Activated naive CD4-positive, alpha-beta T cell treated with anti-CD3 and anti-CD28 coated beads for 36 hours (primary cell): ENCODE results near the gene SPINT1. TPM values are rescaled to one million over a fixed set of nuclear protein-coding genes. Genes with fewer than 3 reads are reported as not detected.

Experiments
- CTCF ChIA-PET: fragments of 350-600 bp; sonication (Branson Sonifier 250); formaldehyde crosslinking; loops from one replicate; lab custom pipeline; 2021; ENCODE audit warnings: antibody characterized with exemption; lab: Charles Lee
- DNase-seq: peaks from one replicate; pipeline ENCODE4 v3.0.0-alpha.2; 2020
- H3K27ac Mint-ChIP-seq: one replicate; pipeline ENCODE4 v1.8.0; 2021; ENCODE audit warnings: mild to moderate bottlenecking, mixed read lengths
- H3K27me3 Mint-ChIP-seq: one replicate; pipeline ENCODE4 v1.8.0; 2021; ENCODE audit warnings: low read depth, mixed read lengths
- H3K36me3 Mint-ChIP-seq: one replicate; pipeline ENCODE4 v1.8.0; 2021; ENCODE audit warnings: low read depth, mixed read lengths
- H3K4me1 Mint-ChIP-seq: one replicate; pipeline ENCODE4 v1.8.0; 2021; ENCODE audit warnings: low read depth, mixed read lengths
- H3K4me3 Mint-ChIP-seq: one replicate; pipeline ENCODE4 v1.8.0; 2021; ENCODE audit warnings: mild to moderate bottlenecking, moderate library complexity, mixed read lengths
- H3K9me3 Mint-ChIP-seq: one replicate; pipeline ENCODE4 v1.8.0; 2021; ENCODE audit warnings: mixed read lengths
- intact Hi-C: fragments of 100-400 bp; cut with micrococcal nuclease; formaldehyde crosslinking; loops from one replicate; pipeline ENCODE4 v1.15.1; 2023
- total RNA-seq, 2 experiments: library from RNA; stranded (reverse); gene quantifications; one replicate each; pipeline ENCODE4 v1.2.3, GENCODE V29; 2021

SPINT1 gene
- total RNA-seq, 2 experiments from 2014 or later = 4.5 to 4.7 TPM

GRCh38 chr15:40812721-40813425 lies 31.0 kb upstream of the SPINT1 start:
- intact Hi-C loops = no loop called here
- CTCF ChIA-PET = interaction anchor here (1.0 kb wide), 1 partner anchor 45 kb away, joined by 3 read pairs; no protein-coding TSS in a partner anchor
- no peaks in the 10 kb centered on the region for H3K27me3 Mint-ChIP-seq
- H3K4me1 Mint-ChIP-seq = peaks cover 9% of the 10 kb centered on the region
- no peak for DNase-seq
- H3K36me3 Mint-ChIP-seq = peaks cover 8% of the 10 kb centered on the region
- H3K27ac Mint-ChIP-seq = no peak overlapping the region
- no peak overlapping the region for H3K4me3 Mint-ChIP-seq
- H3K9me3 Mint-ChIP-seq = no peaks in the 10 kb centered on the region

GRCh38 chr15:40815042-40815698 lies 28.7 kb upstream of the SPINT1 start:
- H3K9me3 Mint-ChIP-seq = no peaks in the 10 kb centered on the region
- no peaks in the 10 kb centered on the region for H3K4me1 Mint-ChIP-seq
- DNase-seq = no peak
- no peak overlapping the region for H3K27ac Mint-ChIP-seq
- intact Hi-C loops = no loop called here
- H3K4me3 Mint-ChIP-seq = no peak overlapping the region
- peaks cover 8% of the 10 kb centered on the region for H3K36me3 Mint-ChIP-seq
- no peaks in the 10 kb centered on the region for H3K27me3 Mint-ChIP-seq
- CTCF ChIA-PET = interaction anchor here (0.6 to 1.0 kb wide), 2 partner anchors 24 to 54 kb away, joined by 3 read pairs; no protein-coding TSS in a partner anchor

DNA sequence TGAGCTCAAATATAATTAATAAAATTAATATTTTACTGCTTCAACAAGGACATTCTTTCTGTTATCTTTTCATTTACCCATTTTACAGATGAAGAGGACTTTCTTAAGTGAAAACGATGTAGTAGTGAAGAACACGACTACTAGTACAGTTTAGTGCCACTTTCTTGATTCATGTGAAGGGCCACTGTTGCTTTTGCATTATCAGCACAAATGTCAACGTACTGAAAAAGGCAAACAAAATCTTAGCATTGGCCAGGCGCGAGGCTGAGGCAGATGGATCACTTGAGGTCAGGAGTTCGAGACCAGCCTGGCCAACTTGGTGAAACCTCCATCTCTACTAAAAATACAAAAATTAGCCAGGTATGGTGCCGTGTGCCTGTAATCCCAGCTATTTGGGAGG lies 24.8 kb upstream of the SPINT1 start:
- Mint-ChIP-seq H3K4me1 (no peaks in the 10 kb centered on the region), H3K27ac (no peak overlapping the region), H3K4me3 (no peak overlapping the region), H3K27me3 (no peaks in the 10 kb centered on the region), H3K36me3 (peaks cover 4% of the 10 kb centered on the region), H3K9me3 (no peaks in the 10 kb centered on the region)
- no peak for DNase-seq
- intact Hi-C loops = no loop called here
- CTCF ChIA-PET = interaction anchor here (0.5 to 1.7 kb wide), 3 partner anchors 14 to 26 kb away, joined by 3 to 7 read pairs (median 6); partner anchors contain the start of gene SPINT1

DNA sequence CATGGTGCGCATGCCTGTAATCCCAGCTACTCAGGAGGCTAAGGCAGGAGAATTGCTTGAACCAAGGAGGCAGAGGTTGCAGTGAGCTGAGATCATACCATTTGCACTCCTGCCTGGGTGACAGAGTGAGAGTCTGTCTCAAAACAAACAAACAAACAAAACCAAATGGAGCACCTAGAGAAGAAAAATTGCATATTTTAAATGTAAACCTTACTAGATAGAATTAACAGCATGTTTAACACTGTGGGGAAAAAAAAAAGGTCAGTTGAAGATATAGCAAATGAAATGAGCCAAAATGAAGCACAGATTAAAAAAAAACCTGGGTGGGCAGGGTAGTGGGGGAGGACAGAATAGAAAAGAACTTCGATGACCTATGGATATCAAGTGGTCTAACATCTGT lies 22.7 kb upstream of the SPINT1 start:
- no peaks in the 10 kb centered on the region for H3K9me3 Mint-ChIP-seq
- no peak for DNase-seq
- H3K36me3 Mint-ChIP-seq = no peaks in the 10 kb centered on the region
- H3K27ac Mint-ChIP-seq = no peak overlapping the region
- CTCF ChIA-PET = no interaction called here
- H3K4me3 Mint-ChIP-seq = no peak overlapping the region
- intact Hi-C loops = no loop called here
- no peaks in the 10 kb centered on the region for H3K4me1 Mint-ChIP-seq
- peaks cover 2% of the 10 kb centered on the region for H3K27me3 Mint-ChIP-seq

DNA sequence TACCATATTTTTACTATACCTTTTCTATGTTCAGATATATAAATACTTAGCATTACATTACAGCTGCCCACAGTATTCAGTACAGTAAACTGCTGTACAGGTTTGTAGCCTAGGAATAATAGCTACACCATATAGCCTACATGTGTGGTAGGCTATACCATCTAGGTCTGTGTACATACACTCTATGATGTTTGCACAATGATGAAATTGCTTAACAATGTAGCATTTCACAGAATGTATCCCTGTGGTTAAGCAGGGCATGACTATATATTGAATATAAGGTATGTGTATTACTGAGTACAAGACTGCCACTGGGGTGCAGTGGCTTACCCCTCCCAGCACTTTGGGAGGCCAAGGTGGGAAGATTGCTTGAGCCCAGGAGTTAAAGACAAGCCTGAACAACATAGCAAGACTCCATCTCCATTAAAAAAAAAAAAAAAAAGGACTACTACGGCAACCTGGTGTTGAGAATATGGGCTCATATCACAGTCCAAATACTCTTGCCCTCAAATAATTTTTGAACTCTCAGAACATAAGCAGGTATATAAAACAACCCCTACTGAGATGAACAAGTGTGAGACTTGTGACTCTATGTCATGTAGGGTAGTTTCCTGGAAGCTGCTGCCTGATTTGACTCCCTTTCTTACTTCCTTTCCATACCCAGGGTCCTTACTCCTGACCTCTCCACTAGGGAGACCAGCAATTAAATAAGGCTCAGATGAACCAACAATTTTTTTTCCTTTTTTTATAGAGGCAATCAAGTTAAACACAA lies 20.1 kb upstream of the SPINT1 start:
- Mint-ChIP-seq H3K4me3 (no peak overlapping the region), H3K36me3 (no peaks in the 10 kb centered on the region), H3K9me3 (no peaks in the 10 kb centered on the region), H3K27me3 (peaks cover 2% of the 10 kb centered on the region), H3K27ac (no peak overlapping the region), H3K4me1 (no peaks in the 10 kb centered on the region)
- intact Hi-C loops = no loop called here
- no peak for DNase-seq
- CTCF ChIA-PET = interaction anchor here (0.6 to 1.0 kb wide), 4 partner anchors 34 to 146 kb away, joined by 3 to 4 read pairs (median 3); partner anchors contain the start of gene RAD51

GRCh38 chr15:40825661-40826422 lies 18.0 kb upstream of the SPINT1 start:
- DNase-seq = no peak
- intact Hi-C loops = no loop called here
- CTCF ChIA-PET = interaction anchor here (0.6 to 0.9 kb wide), 2 partner anchors 33 to 128 kb away, joined by 3 read pairs; no protein-coding TSS in a partner anchor
- Mint-ChIP-seq H3K9me3 (no peaks in the 10 kb centered on the region), H3K27ac (no peak overlapping the region), H3K4me3 (no peak overlapping the region), H3K4me1 (no peaks in the 10 kb centered on the region), H3K36me3 (no peaks in the 10 kb centered on the region), H3K27me3 (peaks cover 2% of the 10 kb centered on the region)

DNA sequence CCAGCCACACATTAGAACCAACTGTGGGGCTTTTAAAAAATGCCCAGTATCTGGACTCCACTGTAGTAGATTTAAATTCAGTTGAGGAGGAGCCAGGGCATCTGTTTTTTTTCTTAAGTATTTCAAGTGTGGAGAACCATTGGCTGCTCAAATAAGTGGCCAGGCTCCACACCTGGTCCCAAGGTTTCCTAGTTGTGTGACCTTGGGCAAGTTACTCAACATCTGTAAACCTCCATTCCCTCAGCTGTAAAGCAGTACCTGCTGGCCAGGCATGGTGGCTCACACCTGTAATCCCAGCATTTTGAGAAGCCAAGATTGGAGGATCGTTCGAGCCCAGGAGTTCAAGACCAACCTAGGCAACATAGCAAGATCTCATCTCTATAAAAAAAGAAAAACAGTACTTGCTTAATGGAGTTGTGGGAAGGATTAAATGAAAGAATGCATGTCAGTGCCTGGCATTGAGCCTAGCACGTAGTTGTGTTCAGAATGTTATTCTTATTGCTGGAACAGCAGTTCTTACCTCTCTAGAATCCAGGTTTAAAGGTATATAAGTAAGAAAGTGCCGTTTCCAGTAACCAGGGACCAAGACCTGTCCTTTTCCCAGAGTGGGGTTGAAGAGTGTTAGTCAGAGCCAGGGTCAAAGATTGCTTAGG lies 17.3 kb upstream of the SPINT1 start:
- CTCF ChIA-PET = interaction anchor here (0.9 kb wide), 1 partner anchor 32 kb away, joined by 3 read pairs; no protein-coding TSS in a partner anchor
- Mint-ChIP-seq H3K27ac (no peak overlapping the region), H3K36me3 (no peaks in the 10 kb centered on the region), H3K4me1 (no peaks in the 10 kb centered on the region), H3K4me3 (no peak overlapping the region), H3K9me3 (no peaks in the 10 kb centered on the region), H3K27me3 (peaks cover 2% of the 10 kb centered on the region)
- intact Hi-C loops = no loop called here
- no peak for DNase-seq

DNA sequence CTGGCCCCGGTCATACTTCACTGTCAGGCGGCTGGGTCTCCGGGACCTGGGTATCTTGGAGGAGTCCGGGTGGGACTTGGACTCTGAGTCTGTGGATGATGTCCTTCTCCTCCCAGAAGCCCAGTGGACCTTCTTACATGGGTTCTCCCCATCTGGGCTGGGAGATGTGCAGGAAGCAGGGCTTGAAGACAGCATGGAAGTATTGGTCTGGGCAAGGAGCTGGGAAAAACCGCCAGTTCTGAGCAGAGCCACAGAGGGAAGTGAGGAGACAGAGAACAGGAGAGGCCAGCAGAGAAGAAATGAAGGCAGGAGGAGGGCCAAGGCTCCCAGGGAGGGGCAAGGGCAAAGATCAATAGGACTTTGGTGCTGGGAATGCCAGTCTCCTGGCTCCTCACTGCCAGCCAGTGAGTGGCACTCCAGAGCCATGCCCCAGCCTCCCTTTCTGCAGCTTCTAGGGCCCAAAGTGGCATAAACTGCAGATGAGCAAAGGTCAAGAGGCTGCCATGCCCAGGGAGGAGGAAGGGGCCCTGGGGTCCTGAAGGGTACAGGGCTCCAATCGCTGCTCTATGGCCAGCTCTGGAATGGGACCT lies 15.3 kb upstream of the SPINT1 start, which contains the start of gene PPP1R14D:
PPP1R14D (minus strand) TSS at position 262 of the 590 bp plus-strand sequence; CDS start at position 195, 67 bp downstream.
- no peak for DNase-seq
- no peak within 1 kb of the TSS for H3K27ac Mint-ChIP-seq

GRCh38 chr15:40829115-40829514 lies 14.7 kb upstream of the SPINT1 start:
- Mint-ChIP-seq H3K27me3 (peaks cover 2% of the 10 kb centered on the region), H3K4me3 (no peak overlapping the region), H3K27ac (no peak overlapping the region), H3K9me3 (no peaks in the 10 kb centered on the region), H3K4me1 (no peaks in the 10 kb centered on the region), H3K36me3 (no peaks in the 10 kb centered on the region)
- intact Hi-C loops = no loop called here
- DNase-seq = no peak
- CTCF ChIA-PET = interaction anchor here (0.9 to 2.0 kb wide), 2 partner anchors 28 to 65 kb away, joined by 4 to 5 read pairs; partner anchors contain the start of gene VPS18

More for the DNA sequence above, 15.3 kb upstream of the SPINT1 start, which contains the start of gene PPP1R14D:
- H3K9me3 Mint-ChIP-seq = no peaks in the 10 kb centered on the region
- no peak within 1 kb of the TSS for H3K4me3 Mint-ChIP-seq
- H3K4me1 Mint-ChIP-seq = no peaks in the 10 kb centered on the region
- no peaks in the 10 kb centered on the region for H3K36me3 Mint-ChIP-seq
- peaks cover 2% of the 10 kb centered on the region for H3K27me3 Mint-ChIP-seq
- CTCF ChIA-PET = interaction anchor here (0.9 to 2.0 kb wide), 2 partner anchors 29 to 65 kb away, joined by 4 to 5 read pairs; partner anchors contain the start of gene VPS18
- intact Hi-C loops = no loop called here

GRCh38 chr15:40830884-40831283 lies 13.0 kb upstream of the SPINT1 start:
- CTCF ChIA-PET = interaction anchor here (0.9 to 1.5 kb wide), 3 partner anchors 27 to 101 kb away, joined by 3 read pairs; partner anchors contain the start of gene VPS18
- no peak overlapping the region for H3K27ac Mint-ChIP-seq
- no peaks in the 10 kb centered on the region for H3K9me3 Mint-ChIP-seq
- no peak overlapping the region for H3K4me3 Mint-ChIP-seq
- no peaks in the 10 kb centered on the region for H3K36me3 Mint-ChIP-seq
- DNase-seq = no peak
- no peaks in the 10 kb centered on the region for H3K4me1 Mint-ChIP-seq
- intact Hi-C loops = no loop called here
- H3K27me3 Mint-ChIP-seq = no peaks in the 10 kb centered on the region

- Mint-ChIP-seq H3K9me3 (no peaks in the 10 kb centered on the region), H3K27ac (no peak overlapping the region), H3K27me3 (no peaks in the 10 kb centered on the region), H3K4me1 (no peaks in the 10 kb centered on the region), H3K36me3 (no peaks in the 10 kb centered on the region), H3K4me3 (no peak overlapping the region)
- intact Hi-C loops = no loop called here
- CTCF ChIA-PET = no interaction called here
- DNase-seq = no peak
Measured at GRCh38 chr15:40831861-40832260, 12.0 kb upstream of the SPINT1 start.
